ENCODE results near the gene NHEJ1. TPM values are rescaled to one million over a fixed set of nuclear protein-coding genes. Genes with fewer than 3 reads are reported as not detected.

The NHEJ1 gene
- total RNA-seq, 1 experiment from 2014 or later = 31.7 TPM

Other genes starting within 250 kb of the NHEJ1 start
- 0.51 and 2.2 TPM in 2 replicates for gene CDK5R2, start 201.1 kb downstream of the NHEJ1 start, total RNA-seq (2014; rRNA removed; shearing (Covaris generic))
- not detected in 2 replicates for gene FEV, start 175.6 kb downstream of the NHEJ1 start, total RNA-seq (2014; rRNA removed; shearing (Covaris generic))
- not detected in 2 replicates for gene CRYBA2, start 167.4 kb downstream of the NHEJ1 start, total RNA-seq (2014; rRNA removed; shearing (Covaris generic))
- not detected in 2 replicates for gene CFAP65, start 119.3 kb downstream of the NHEJ1 start, total RNA-seq (2014; rRNA removed; shearing (Covaris generic))
- not detected in 2 replicates for gene IHH, start 99.9 kb downstream of the NHEJ1 start, total RNA-seq (2014; rRNA removed; shearing (Covaris generic))
- not detected in 2 replicates for gene SLC23A3, start 9.2 kb upstream of the NHEJ1 start, total RNA-seq (2014; rRNA removed; shearing (Covaris generic))
- gene CNPPD1, start 16.1 kb upstream of the NHEJ1 start, total RNA-seq (2014; rRNA removed; shearing (Covaris generic)) = 34.7 and 39.0 TPM in 2 replicates
- 55.4 and 64.6 TPM in 2 replicates for gene RETREG2, start 17.5 kb upstream of the NHEJ1 start, total RNA-seq (2014; rRNA removed; shearing (Covaris generic))
- gene ZFAND2B, start 46.0 kb upstream of the NHEJ1 start, total RNA-seq (2014; rRNA removed; shearing (Covaris generic)) = 24.8 and 26.9 TPM in 2 replicates
- 14.1 and 21.5 TPM in 2 replicates for gene ABCB6, start 58.1 kb upstream of the NHEJ1 start, total RNA-seq (2014; rRNA removed; shearing (Covaris generic))
- 24.6 and 26.6 TPM in 2 replicates for gene ATG9A, start 68.8 kb upstream of the NHEJ1 start, total RNA-seq (2014; rRNA removed; shearing (Covaris generic))
- gene ANKZF1, start 69.0 kb upstream of the NHEJ1 start, total RNA-seq (2014; rRNA removed; shearing (Covaris generic)) = 14.2 and 17.5 TPM in 2 replicates
- 6.4 and 6.5 TPM in 2 replicates for gene GLB1L, start 84.6 kb upstream of the NHEJ1 start, total RNA-seq (2014; rRNA removed; shearing (Covaris generic))
- 26.4 and 38.1 TPM in 2 replicates for gene STK16, start 84.7 kb upstream of the NHEJ1 start, total RNA-seq (2014; rRNA removed; shearing (Covaris generic))
- not detected in 2 replicates for gene TUBA4B, start 92.4 kb upstream of the NHEJ1 start, total RNA-seq (2014; rRNA removed; shearing (Covaris generic))
- gene TUBA4A, start 93.1 kb upstream of the NHEJ1 start, total RNA-seq (2014; rRNA removed; shearing (Covaris generic)) = 0.68 and 5.0 TPM in 2 replicates
- 119 and 123 TPM in 2 replicates for gene DNAJB2, start 118.6 kb upstream of the NHEJ1 start, total RNA-seq (2014; rRNA removed; shearing (Covaris generic))
- gene PTPRN, start 148.6 kb upstream of the NHEJ1 start, total RNA-seq (2014; rRNA removed; shearing (Covaris generic)) = 0.18 and 0.71 TPM in 2 replicates
- gene RESP18, start 171.9 kb upstream of the NHEJ1 start, total RNA-seq (2014; rRNA removed; shearing (Covaris generic)) = not detected in 2 replicates
- gene DNPEP, start 227.1 kb upstream of the NHEJ1 start, total RNA-seq (2014; rRNA removed; shearing (Covaris generic)) = 65.8 and 67.4 TPM in 2 replicates